IMR-90 (cell line): Measurements from ENCODE around the gene PAM. TPM values are rescaled to one million over a fixed set of nuclear protein-coding genes. Genes with fewer than 3 reads are reported as not detected.

Experiments
- ATAC-seq: fragments of 200-7000 bp; cut with Tn5 transposase; 2 replicates; pipeline ENCODE4 v1.9.1; 2020; ENCODE audit warnings: low read depth, mild to moderate bottlenecking, moderate library complexity
- BruUV-seq: library from RNA; stranded (reverse); fragments of 400-500 nt; replicated peaks from 2 replicates; lab custom pipeline; 2021; lab: Mats Ljungman, UMichigan
- CTCF ChIA-PET: fragments of 300-600 bp; formaldehyde crosslinking; extraction: SDS; loops from one replicate; lab custom pipeline; 2021; ENCODE audit warnings: antibody characterized with exemption; lab: Yijun Ruan, JAX
- POLR2A ChIA-PET: fragments of 300-600 bp; sonication (Branson Sonifier 250); formaldehyde crosslinking; loops from one replicate; lab custom pipeline; 2022; ENCODE audit warnings: antibody characterized with exemption; ENCODE audit not compliant: unreplicated experiment; lab: Charles Lee
- DNase-seq: peaks from one replicate; pipeline ENCODE4 v3.0.0; 2013
- H2AFZ ChIP-seq: replicated peaks from 2 replicates; pipeline ENCODE3; 2013; ENCODE audit warnings: low read length, mild to moderate bottlenecking; ENCODE audit not compliant: poor library complexity
- H2AK5ac ChIP-seq: 2 replicates; pipeline ENCODE4 v1.6.1; 2013; ENCODE audit warnings: low read depth, low read length, inconsistent platforms
- H2AK9ac ChIP-seq: replicated peaks from 2 replicates; pipeline ENCODE3; 2013; ENCODE audit warnings: mild to moderate bottlenecking, low read depth, low read length, moderate library complexity; ENCODE audit not compliant: poor library complexity
- H2BK120ac ChIP-seq: 2 replicates; pipeline ENCODE4 v1.6.1; 2013; ENCODE audit warnings: low read depth, low read length, inconsistent platforms
- H2BK15ac ChIP-seq: 3 replicates; pipeline ENCODE4 v1.6.1; 2013; ENCODE audit warnings: low read depth, low read length, inconsistent platforms
- H2BK20ac ChIP-seq: 2 replicates; pipeline ENCODE4 v1.6.1; 2013; ENCODE audit warnings: low read depth, mild to moderate bottlenecking, inconsistent platforms, low read length, moderate library complexity
- H2BK5ac ChIP-seq: 2 replicates; pipeline ENCODE4 v1.6.1; 2013; ENCODE audit warnings: mild to moderate bottlenecking, low read depth, low read length, inconsistent platforms; ENCODE audit not compliant: poor library complexity, severe bottlenecking
- H3K14ac ChIP-seq: replicated peaks from 2 replicates; pipeline ENCODE4 v1.6.1; 2013; ENCODE audit warnings: low read depth, low read length, inconsistent platforms
- H3K18ac ChIP-seq: 2 replicates; pipeline ENCODE4 v1.6.1; 2013; ENCODE audit warnings: low read depth, low read length, control low read depth
- H3K23ac ChIP-seq: 2 replicates; pipeline ENCODE4 v1.6.1; 2013; ENCODE audit warnings: low read depth, low read length, inconsistent platforms
- H3K27ac ChIP-seq: 2 replicates; pipeline ENCODE4 v1.5.1; 2013; ENCODE audit warnings: mild to moderate bottlenecking, control low read depth, low read length; ENCODE audit not compliant: insufficient read depth
- H3K27me3 ChIP-seq: 2 replicates; pipeline ENCODE4 v1.6.1; 2013; ENCODE audit warnings: low read length; ENCODE audit not compliant: control insufficient read depth, insufficient read depth
- H3K36me3 ChIP-seq: 2 replicates; pipeline ENCODE4 v1.6.1; 2013; ENCODE audit warnings: low read length, mixed read lengths; ENCODE audit not compliant: control insufficient read depth, insufficient read depth
- H3K4ac ChIP-seq: 2 replicates; pipeline ENCODE4 v1.6.1; 2013; ENCODE audit warnings: low read depth, low read length, inconsistent platforms
- H3K4me1 ChIP-seq: 2 replicates; pipeline ENCODE4 v1.6.1; 2013; ENCODE audit warnings: low read length, mixed read lengths; ENCODE audit not compliant: control insufficient read depth, insufficient read depth
- H3K4me2 ChIP-seq: 2 replicates; pipeline ENCODE4 v1.6.1; 2013; ENCODE audit warnings: low read depth, mild to moderate bottlenecking, control low read depth, low read length, moderate library complexity
- H3K4me3 ChIP-seq: 2 replicates; pipeline ENCODE4 v1.5.1; 2013; ENCODE audit warnings: low read depth, mild to moderate bottlenecking, control low read depth, low read length, moderate library complexity; ENCODE audit not compliant: insufficient read depth
- H3K56ac ChIP-seq: 2 replicates; pipeline ENCODE4 v1.6.1; 2013; ENCODE audit warnings: low read length, inconsistent platforms; ENCODE audit not compliant: insufficient read depth; ENCODE audit errors: extremely low read depth
- H3K79me1 ChIP-seq, 2 experiments: 2 replicates each; pipeline ENCODE4 v1.6.1; 2013; ENCODE audit warnings: low read length in 2 of 2, inconsistent platforms in 1 of 2, low read depth in 1 of 2
- H3K9ac ChIP-seq: 2 replicates; pipeline ENCODE4 v1.6.1; 2013; ENCODE audit warnings: low read depth, low read length, control low read depth
- H3K9me1 ChIP-seq: 2 replicates; pipeline ENCODE4 v1.6.1; 2013; ENCODE audit warnings: low read length, inconsistent platforms; ENCODE audit not compliant: insufficient read depth
- H3K9me3 ChIP-seq: 2 replicates; pipeline ENCODE4 v1.6.1; 2013; ENCODE audit warnings: low read length; ENCODE audit not compliant: control insufficient read depth, insufficient read depth
- H4K20me1 ChIP-seq: 2 replicates; pipeline ENCODE4 v1.6.1; 2013; ENCODE audit warnings: low read length, inconsistent platforms; ENCODE audit not compliant: insufficient read depth
- H4K5ac ChIP-seq: 2 replicates; pipeline ENCODE4 v1.6.1; 2013; ENCODE audit warnings: mild to moderate bottlenecking, low read depth, low read length, control low read depth
- H4K8ac ChIP-seq, 2 experiments: 2 replicates each; pipeline ENCODE4 v1.6.1; 2013; ENCODE audit warnings: low read depth in 2 of 2, low read length in 2 of 2, control low read depth in 1 of 2, inconsistent platforms in 1 of 2
- H4K91ac ChIP-seq: 2 replicates; pipeline ENCODE4 v1.6.1; 2013; ENCODE audit warnings: low read depth, low read length, inconsistent platforms; ENCODE audit not compliant: insufficient read depth
- NFE2L2 ChIP-seq: fragments of 150-350 bp; IDR thresholded peaks from 2 replicates; pipeline ENCODE4 v1.6.1; 2016; ENCODE audit warnings: low read depth, mild to moderate bottlenecking, low read length
- WGBS, 2 experiments: methylation state at CpG; one replicate each; pipeline versions ENCODE4 v1.1.5 to v1.1.7; 2013; ENCODE audit warnings: missing lambda C conversion rate in 2 of 2; ENCODE audit not compliant: insufficient read length in 1 of 2; ENCODE audit errors: extremely low coverage in 2 of 2; 5-methylcytosine and 5-hydroxymethylcytosine counted together
- dilution Hi-C: fragments of 300-500 bp; cut with HindIII; formaldehyde crosslinking; loops from one replicate; pipeline ENCODE4 v1.14.3; 2018; ENCODE audit warnings: low sequenced_read_pairs; ENCODE audit not compliant: unreplicated experiment
- in situ Hi-C: fragments of 300-500 bp; cut with MboI; formaldehyde crosslinking; loops from 3 replicates; pipeline ENCODE4 v1.14.3; 2019; ENCODE audit warnings: low sequenced_read_pairs, inconsistent platforms, mixed read lengths
- intact Hi-C: fragments of 100-400 bp; cut with micrococcal nuclease; formaldehyde crosslinking; loops from 2 replicates; pipeline ENCODE4 v1.10.0; 2022
- polyA plus RNA-seq, 3 experiments: library from polyadenylated mRNA; depleted of rRNA; stranded (reverse); fragments of >200 nt; gene quantifications; 2 replicates each; pipeline ENCODE4 v1.2.3, GENCODE V29; 2012; ENCODE audit warnings: low replicate concordance in 1 of 3
- total RNA-seq: library from RNA; depleted of rRNA; stranded (reverse); fragments of >200 nt; gene quantifications from 2 replicates; pipeline ENCODE4 v1.2.3, GENCODE V29; 2012

Gene PAM
- total and polyA plus RNA-seq, 2 of the 4 experiments (the other 2 are of a cell fraction): 115 to 179 TPM

DNA sequence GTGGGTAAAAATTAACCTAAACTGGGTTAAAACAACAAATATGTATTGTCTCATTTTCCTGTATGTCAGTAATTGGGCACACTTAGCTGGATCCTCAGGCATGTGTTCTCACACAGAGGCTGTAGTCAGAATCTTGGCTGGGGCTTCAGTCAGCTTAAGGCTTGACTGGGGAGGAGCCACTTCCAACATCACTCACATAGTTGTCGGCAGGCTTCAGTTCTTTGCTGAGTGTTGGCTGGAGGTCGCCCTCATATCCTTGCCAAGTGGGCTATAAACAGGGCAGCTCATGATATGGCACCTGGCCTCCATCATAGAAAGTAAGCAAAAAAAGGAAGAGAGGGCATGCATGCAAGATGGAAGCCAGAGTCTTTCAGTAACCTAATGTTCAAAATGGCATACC lies 191.9 kb downstream of the PAM start:
- Histone ChIP-seq H2BK120ac (no peak overlapping the region), H2AK5ac (no peak overlapping the region), H3K27ac (no peak overlapping the region), H4K8ac (no peak overlapping the region), H3K4me1 (no peaks in the 10 kb centered on the region), H3K9ac (no peak overlapping the region), H3K36me3 (peaks cover 6% of the 10 kb centered on the region), H3K23ac (no peak overlapping the region), H2BK5ac (no peak overlapping the region), H2BK15ac (no peak overlapping the region), H3K4ac (no peak overlapping the region), H3K56ac (no peak overlapping the region), H3K18ac (no peak overlapping the region), H3K9me1 (no peaks in the 10 kb centered on the region), H4K5ac (no peak overlapping the region), H4K20me1 (no peaks in the 10 kb centered on the region), H3K4me3 (no peak overlapping the region), H3K9me3 (no peaks in the 10 kb centered on the region), H3K14ac (no peak overlapping the region), H4K91ac (no peak overlapping the region), H3K79me1 (no peaks in the 10 kb centered on the region), H2BK20ac (no peak overlapping the region), H2AFZ (no peak overlapping the region), H3K27me3 (no peaks in the 10 kb centered on the region), H3K4me2 (no peak overlapping the region), H2AK9ac (no peak overlapping the region)
- POLR2A ChIA-PET: interaction anchor here (1.1 kb wide), 1 partner anchor 9 kb away, joined by 3 read pairs; no protein-coding TSS in a partner anchor
- intact Hi-C loops (no loop called here), dilution Hi-C loops (no loop called here), in situ Hi-C loops (no loop called here)
- WGBS, 2 experiments: no CpG with 5 or more reads among the region's 2 CpGs
- DNase-seq (no peak), ATAC-seq (no peak)
- CTCF ChIA-PET: no interaction called here
- TF ChIP-seq NFE2L2: no peak
- no TSS peak for BruUV-seq
